A549 (cell line): ENCODE measurements around the gene RBM17. TPM values are rescaled to one million over a fixed set of nuclear protein-coding genes. Genes with fewer than 3 reads are reported as not detected.

ENCODE experiments used
- ATAC-seq, 2 experiments: fragments of 200-7000 bp in 1 of 2; fragments of >200 bp in 1 of 2; cut with Nextera tagmentation in 1 of 2; cut with Tn5 transposase in 1 of 2; 3 replicates each; pipeline versions ENCODE4 v1.8.0 to v1.9.1; 2018 to 2020; ENCODE audit warnings: mild to moderate bottlenecking in 1 of 2, moderate library complexity in 1 of 2
- CTCF ChIA-PET: fragments of 300-600 bp; sonication (Branson Sonifier 250); formaldehyde crosslinking; extraction: SDS; loops from one replicate; lab custom pipeline; 2021; ENCODE audit warnings: antibody characterized with exemption, inconsistent platforms; lab: Yijun Ruan, JAX
- POLR2A ChIA-PET: fragments of 350-600 bp; formaldehyde crosslinking; extraction: SDS; loops from one replicate; lab custom pipeline; 2021; ENCODE audit warnings: antibody characterized with exemption, inconsistent platforms; lab: Yijun Ruan, JAX
- DNase-seq, 2 experiments: peaks; one replicate each; pipeline versions ENCODE4 v3.0.0 to v3.0.0-alpha.2; 2011 to 2016; ENCODE audit warnings: low read depth in 1 of 2, low spot score in 1 of 2
- FAIRE-seq: peaks from 2 replicates; lab custom pipeline; 2011; peaks lifted over from hg19 to GRCh38; lab: Jason Lieb, UNC
- H3K27ac ChIP-seq, 2 experiments: fragments of >200 bp; sonication (Bioruptor Twin); formaldehyde crosslinking; 3 replicates each; pipeline ENCODE4 v1.5.1; 2016 to 2017
- H3K4me1 ChIP-seq: fragments of >200 bp; sonication (Bioruptor Twin); formaldehyde crosslinking; 3 replicates; pipeline ENCODE4 v1.6.1; 2016
- H3K4me2 ChIP-seq: fragments of >200 bp; sonication (Bioruptor Twin); formaldehyde crosslinking; 3 replicates; pipeline ENCODE4 v1.6.1; 2016
- H3K4me3 ChIP-seq: fragments of >200 bp; sonication (Bioruptor Twin); formaldehyde crosslinking; 3 replicates; pipeline ENCODE4 v1.5.1; 2016
- H3K9me3 ChIP-seq: fragments of >200 bp; sonication (Bioruptor Twin); formaldehyde crosslinking; 3 replicates; pipeline ENCODE4 v1.6.1; 2016
- BHLHE40 ChIP-seq: IDR thresholded peaks from 2 replicates; pipeline ENCODE4 v1.6.1; 2012; ENCODE audit warnings: low read depth, low read length, inconsistent platforms
- CBX2 ChIP-seq: fragments of 200-600 bp; sonication (generic); IDR thresholded peaks from 2 replicates; pipeline ENCODE4 v1.6.1; 2016; ENCODE audit warnings: low read depth, mild to moderate bottlenecking, borderline replicate concordance
- CBX8 ChIP-seq: fragments of 200-600 bp; sonication (generic); IDR thresholded peaks from 2 replicates; pipeline ENCODE4 v1.6.1; 2016
- CHD2 ChIP-seq: fragments of 150-350 bp; IDR thresholded peaks from 2 replicates; pipeline ENCODE4 v1.6.1; 2014; ENCODE audit warnings: low read length; ENCODE audit not compliant: partially characterized antibody
- CHD4 ChIP-seq: fragments of 200-600 bp; sonication (generic); IDR thresholded peaks from 2 replicates; pipeline ENCODE4 v1.6.1; 2016; ENCODE audit warnings: antibody characterized with exemption, mild to moderate bottlenecking, borderline replicate concordance
- EHF ChIP-seq: fragments of 250-450 bp; sonication (Bioruptor Pico); IDR thresholded peaks from 2 replicates; pipeline ENCODE4 v1.5.0; 2020; ENCODE audit warnings: mild to moderate bottlenecking
- EP300 ChIP-seq, 2 experiments: fragments of >200 bp; sonication (Bioruptor Twin); formaldehyde crosslinking; IDR thresholded peaks; 2 replicates in 1 of 2; 3 replicates in 1 of 2; pipeline ENCODE4 v1.6.1; 2016 to 2017
- ESRRA ChIP-seq: fragments of 150-350 bp; IDR thresholded peaks from 2 replicates; pipeline ENCODE4 v1.6.1; 2014; ENCODE audit warnings: mild to moderate bottlenecking, low read length, borderline replicate concordance
- FOSL2 ChIP-seq, 2 experiments: fragments of 450-650 bp in 1 of 2; fragments of >200 bp in 1 of 2; sonication (Bioruptor Twin) in 1 of 2; formaldehyde crosslinking; IDR thresholded peaks; 2 replicates each; pipeline versions ENCODE4 v1.5.0 to v1.6.1; 2016 to 2020; ENCODE audit warnings: mild to moderate bottlenecking in 1 of 2, moderate library complexity in 1 of 2
- FOXS1 ChIP-seq: fragments of 250-450 bp; sonication (Bioruptor Pico); IDR thresholded peaks from 2 replicates; pipeline ENCODE4 v1.5.0; 2020; ENCODE audit warnings: mild to moderate bottlenecking, moderate library complexity
- HEYL ChIP-seq: fragments of 250-450 bp; sonication (Bioruptor Pico); IDR thresholded peaks from 2 replicates; pipeline ENCODE4 v1.8.0; 2021; ENCODE audit warnings: mild to moderate bottlenecking, moderate library complexity
- HOXB13 ChIP-seq: fragments of 250-450 bp; sonication (Bioruptor Pico); IDR thresholded peaks from 2 replicates; pipeline ENCODE4 v1.5.0; 2020; ENCODE audit warnings: low read depth, mild to moderate bottlenecking, moderate library complexity
- HOXB5 ChIP-seq: fragments of 250-450 bp; sonication (Bioruptor Pico); IDR thresholded peaks from 2 replicates; pipeline ENCODE4 v1.5.0; 2020; ENCODE audit warnings: mild to moderate bottlenecking, moderate library complexity
- JUN ChIP-seq, 2 experiments: fragments of >200 bp; sonication (Bioruptor Twin); formaldehyde crosslinking; IDR thresholded peaks; 2 replicates in 1 of 2; 3 replicates in 1 of 2; pipeline ENCODE4 v1.6.1; 2016 to 2017
- KDM1A ChIP-seq: fragments of 200-600 bp; sonication (generic); IDR thresholded peaks from 2 replicates; pipeline ENCODE4 v1.6.1; 2016; ENCODE audit warnings: low read depth, mild to moderate bottlenecking
- KDM5A ChIP-seq: fragments of 200-600 bp; sonication (generic); IDR thresholded peaks from 2 replicates; pipeline ENCODE4 v1.6.1; 2016; ENCODE audit warnings: antibody characterized with exemption, mild to moderate bottlenecking
- MAZ ChIP-seq: fragments of 150-350 bp; IDR thresholded peaks from 2 replicates; pipeline ENCODE4 v1.6.1; 2014; ENCODE audit warnings: antibody characterized with exemption, low read depth, low read length, borderline replicate concordance
- MYC ChIP-seq: IDR thresholded peaks from 2 replicates; pipeline ENCODE4 v1.6.1; 2012; ENCODE audit warnings: mild to moderate bottlenecking, inconsistent platforms, low read length, improper control_type of control experiment, borderline replicate concordance
- NFE2L2 ChIP-seq: fragments of 150-350 bp; conservative IDR thresholded peaks from 2 replicates; pipeline ENCODE4 v1.6.1; 2014; ENCODE audit warnings: low read length
- NPAS2 ChIP-seq: fragments of 250-450 bp; sonication (Bioruptor Pico); IDR thresholded peaks from 2 replicates; pipeline ENCODE4 v1.8.0; 2022; ENCODE audit warnings: mild to moderate bottlenecking, moderate library complexity, borderline replicate concordance
- NR3C1 ChIP-seq: fragments of >200 bp; sonication (Bioruptor Twin); formaldehyde crosslinking; IDR thresholded peaks from 3 replicates; pipeline ENCODE4 v1.6.1; 2017
- POLR2A ChIP-seq: IDR thresholded peaks from 2 replicates; pipeline ENCODE4 v1.6.1; 2012; ENCODE audit warnings: mild to moderate bottlenecking, low read length
- POLR2AphosphoS2 ChIP-seq: conservative IDR thresholded peaks from 2 replicates; pipeline ENCODE4 v1.6.1; 2012; ENCODE audit warnings: low read length, improper control_type of control experiment, inconsistent platforms
- RARB ChIP-seq: fragments of 250-450 bp; sonication (Bioruptor Pico); IDR thresholded peaks from 2 replicates; pipeline ENCODE4 v1.8.0; 2021; ENCODE audit warnings: mild to moderate bottlenecking, moderate library complexity
- RCOR1 ChIP-seq: fragments of 150-350 bp; IDR thresholded peaks from 2 replicates; pipeline ENCODE4 v1.6.1; 2014; ENCODE audit warnings: antibody characterized with exemption, low read length, low read depth
- RNF2 ChIP-seq: fragments of 200-600 bp; sonication (generic); IDR thresholded peaks from 2 replicates; pipeline ENCODE4 v1.6.1; 2016; ENCODE audit warnings: low read depth, mild to moderate bottlenecking, antibody characterized with exemption, moderate library complexity, borderline replicate concordance
- SREBF2 ChIP-seq: fragments of 450-650 bp; IDR thresholded peaks from 2 replicates; pipeline ENCODE4 v1.6.1; 2014; ENCODE audit warnings: mild to moderate bottlenecking, moderate library complexity
- TP53 ChIP-seq: fragments of 250-450 bp; sonication (Bioruptor Pico); IDR thresholded peaks from 2 replicates; pipeline ENCODE4 v1.5.0; 2021; ENCODE audit warnings: mild to moderate bottlenecking, moderate library complexity
- ZC3H11A ChIP-seq: fragments of 450-650 bp; IDR thresholded peaks from 2 replicates; pipeline ENCODE4 v1.6.1; 2014; ENCODE audit warnings: antibody characterized with exemption, mild to moderate bottlenecking
- ZFP36 ChIP-seq: fragments of 450-650 bp; IDR thresholded peaks from 2 replicates; pipeline ENCODE4 v1.6.1; 2014; ENCODE audit warnings: borderline replicate concordance; ENCODE audit not compliant: partially characterized antibody
- ZNF302 ChIP-seq: fragments of 250-450 bp; sonication (Bioruptor Pico); IDR thresholded peaks from 2 replicates; pipeline ENCODE4 v1.9.0; 2021; ENCODE audit warnings: inconsistent platforms, mild to moderate bottlenecking, moderate library complexity
- ZSCAN20 ChIP-seq: fragments of 250-450 bp; sonication (Bioruptor Pico); IDR thresholded peaks from 2 replicates; pipeline ENCODE4 v1.8.0; 2022; ENCODE audit warnings: mild to moderate bottlenecking, moderate library complexity
- WGBS: methylation state at CpG from one replicate; pipeline ENCODE4 v1.1.6; 2017; ENCODE audit errors: missing lambda C conversion rate; 5-methylcytosine and 5-hydroxymethylcytosine counted together
- polyA plus RNA-seq, 4 experiments: library from polyadenylated mRNA; depleted of rRNA in 3 of 4; stranded (reverse); fragments of >200 nt; fragmentation: RNase III in 1 of 4; extraction: RNeasy Plus Mini Kit Qiagen cat#74134 plus additional on column Dnase treatment in 1 of 4; gene quantifications; 2 replicates in 3 of 4; 3 replicates in 1 of 4; pipeline ENCODE4 v1.2.3, GENCODE V29; 2011 to 2017
- TF ChIP-seq, protein P1 (sequence below): fragments of >200 bp; sonication (Bioruptor Twin); formaldehyde crosslinking; IDR thresholded peaks from 3 replicates; pipeline ENCODE4 v1.6.1; 2016
- TF ChIP-seq, protein P2 (sequence below): IDR thresholded peaks from 2 replicates; pipeline ENCODE4 v1.6.1; 2012
- TF ChIP-seq, protein P3 (sequence below): fragments of >200 bp; sonication (Bioruptor Twin); formaldehyde crosslinking; IDR thresholded peaks from 2 replicates; pipeline ENCODE4 v1.6.1; 2016
- TF ChIP-seq, protein P4 (sequence below): fragments of 450-650 bp; IDR thresholded peaks from 2 replicates; pipeline ENCODE4 v1.6.1; 2014; ENCODE audit warnings: antibody characterized with exemption
- TF ChIP-seq, protein P5 (sequence below): IDR thresholded peaks from 2 replicates; pipeline ENCODE4 v1.6.1; 2012; ENCODE audit warnings: low read depth, borderline replicate concordance

RBM17 gene
- polyA plus RNA-seq, 2 of the 4 experiments (the other 2 are of a cell fraction) = 75.2 to 121 TPM

DNA sequence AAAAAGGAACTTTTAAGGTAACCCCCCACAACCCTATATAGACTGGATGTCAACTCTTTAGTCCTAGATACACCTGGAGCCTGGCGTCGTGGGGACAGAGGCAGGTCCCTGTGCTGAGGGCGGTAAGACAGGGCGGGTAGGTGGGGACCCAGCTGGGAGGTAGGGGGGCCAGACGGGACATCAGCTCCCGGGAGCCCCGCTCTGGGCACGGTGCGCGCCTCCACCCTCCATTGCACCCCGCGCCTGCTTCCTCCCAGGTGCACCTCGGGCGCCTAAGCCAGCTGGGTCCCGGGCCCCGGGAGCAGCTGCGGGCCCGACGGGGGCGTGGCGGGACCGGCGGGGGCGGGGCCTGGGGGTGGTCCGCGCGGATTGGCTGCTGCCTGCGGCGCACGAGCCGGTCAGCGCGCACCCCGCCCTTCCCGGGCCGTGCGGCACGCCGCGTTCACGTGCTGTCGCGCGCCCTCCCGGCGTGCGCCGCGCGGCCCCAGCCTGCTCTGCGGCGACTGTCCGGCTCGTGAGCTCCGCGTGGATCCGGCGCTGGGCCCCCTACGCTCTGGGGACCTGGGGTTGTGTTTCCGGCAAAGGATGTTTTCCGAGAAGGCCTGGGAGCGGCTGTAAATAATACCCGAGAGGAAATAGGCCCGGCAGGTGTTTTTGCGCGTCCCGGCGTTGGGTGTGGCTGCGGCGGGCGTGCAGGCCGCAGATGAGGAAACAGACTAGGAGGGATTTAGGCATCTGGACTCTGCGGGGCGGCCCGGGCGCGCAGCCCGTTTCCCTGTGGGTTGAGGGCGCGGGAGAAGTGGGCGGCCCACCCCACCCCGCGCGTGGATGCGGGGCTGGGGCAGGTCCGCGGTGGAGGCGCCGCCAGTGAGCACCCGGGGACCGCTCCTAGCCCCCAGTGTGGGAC, 74.8 kb downstream of the RBM17 start:
- FAIRE-seq = no peak
- peak overlapping the region; percentile 93 for H3K4me2 ChIP-seq
- H3K27ac ChIP-seq = peak overlapping the region; percentile 87 to 94
- CTCF ChIA-PET = interaction anchor here (0.7 to 2.7 kb wide), 7 partner anchors 12 to 243 kb away, joined by 3 to 15 read pairs (median 6); partner anchors contain the start of gene PFKFB3
- H3K4me1 ChIP-seq = peaks cover 16% of the 10 kb centered on the region; the same call in 1 of the 3 replicates
- peak; percentile 80 to 89 for DNase-seq
- 15% methylated on average over 19 of the region's 91 CpGs for WGBS
- POLR2A ChIA-PET = interaction anchor here (0.6 to 1.7 kb wide), 12 partner anchors 9 to 446 kb away, joined by 3 to 25 read pairs (median 4); partner anchors contain the start of genes ANKRD16, FBH1, GDI2 and PFKFB3
- peak overlapping the region; percentile 100 for H3K4me3 ChIP-seq
- peak; percentile 97 to 99 for ATAC-seq
- H3K9me3 ChIP-seq = no peaks in the 10 kb centered on the region
- no peak for TF ChIP-seq ESRRA
- TF ChIP-seq, protein P1, sequence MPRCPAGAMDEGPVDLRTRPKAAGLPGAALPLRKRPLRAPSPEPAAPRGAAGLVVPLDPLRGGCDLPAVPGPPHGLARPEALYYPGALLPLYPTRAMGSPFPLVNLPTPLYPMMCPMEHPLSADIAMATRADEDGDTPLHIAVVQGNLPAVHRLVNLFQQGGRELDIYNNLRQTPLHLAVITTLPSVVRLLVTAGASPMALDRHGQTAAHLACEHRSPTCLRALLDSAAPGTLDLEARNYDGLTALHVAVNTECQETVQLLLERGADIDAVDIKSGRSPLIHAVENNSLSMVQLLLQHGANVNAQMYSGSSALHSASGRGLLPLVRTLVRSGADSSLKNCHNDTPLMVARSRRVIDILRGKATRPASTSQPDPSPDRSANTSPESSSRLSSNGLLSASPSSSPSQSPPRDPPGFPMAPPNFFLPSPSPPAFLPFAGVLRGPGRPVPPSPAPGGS = peak; percentile 72; the same call in 1 of the 3 replicates
- TF ChIP-seq RNF2 = peak; percentile 86; the same call in 1 of the 2 replicates
- TF ChIP-seq HEYL (CRISPR knock-in tag) = peak; percentile 65; the same call in 1 of the 2 replicates
- no peak for TF ChIP-seq CHD4
- peak; percentile 46 to 75; a peak in 3 of 5 replicates for TF ChIP-seq JUN (IDR thresholded peaks at IDR 0.05)
- no peak for TF ChIP-seq ZNF302 (CRISPR knock-in tag)
- 0 out of 2 replicates have a peak, but pooled peaks have one; percentile 32 for TF ChIP-seq KDM5A
- no peak for TF ChIP-seq POLR2AphosphoS2
- peak; percentile 67; the same call in 1 of the 2 replicates for TF ChIP-seq EHF (CRISPR knock-in tag)
- no peak for TF ChIP-seq SREBF2
- no peak for TF ChIP-seq ZC3H11A
- TF ChIP-seq NPAS2 = peak; percentile 83; the same call in 1 of the 2 replicates
- TF ChIP-seq HOXB5 (CRISPR knock-in tag) = peak; percentile 93
- no peak for TF ChIP-seq ZFP36
- TF ChIP-seq, protein P2, sequence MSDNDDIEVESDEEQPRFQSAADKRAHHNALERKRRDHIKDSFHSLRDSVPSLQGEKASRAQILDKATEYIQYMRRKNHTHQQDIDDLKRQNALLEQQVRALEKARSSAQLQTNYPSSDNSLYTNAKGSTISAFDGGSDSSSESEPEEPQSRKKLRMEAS = peak; percentile 99
- 0 out of 2 replicates have a peak, but pooled peaks have one; percentile 19 for TF ChIP-seq RARB (CRISPR knock-in tag)
- no peak for TF ChIP-seq RCOR1
- TF ChIP-seq BHLHE40 = peak; percentile 98
- peak; percentile 61 for TF ChIP-seq POLR2A
- no peak for TF ChIP-seq NFE2L2
- no peak for TF ChIP-seq CBX8
- peak; percentile 79; the same call in 1 of the 2 replicates for TF ChIP-seq TP53 (CRISPR knock-in tag)
- peak; percentile 59; the same call in 1 of the 2 replicates for TF ChIP-seq FOXS1 (CRISPR knock-in tag)
- TF ChIP-seq KDM1A = no peak
- TF ChIP-seq ZSCAN20 = no peak
- TF ChIP-seq FOSL2 (IDR thresholded peaks at IDR 0.05) = no peak
- TF ChIP-seq FOSL2 (CRISPR knock-in tag; IDR thresholded peaks at IDR 0.05) = no peak
- peak; percentile 84; the same call in 1 of the 2 replicates for TF ChIP-seq MYC
- TF ChIP-seq, protein P3, sequence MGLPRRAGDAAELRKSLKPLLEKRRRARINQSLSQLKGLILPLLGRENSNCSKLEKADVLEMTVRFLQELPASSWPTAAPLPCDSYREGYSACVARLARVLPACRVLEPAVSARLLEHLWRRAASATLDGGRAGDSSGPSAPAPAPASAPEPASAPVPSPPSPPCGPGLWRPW = no peak
- TF ChIP-seq CBX2 = no peak
- TF ChIP-seq, protein P4, sequence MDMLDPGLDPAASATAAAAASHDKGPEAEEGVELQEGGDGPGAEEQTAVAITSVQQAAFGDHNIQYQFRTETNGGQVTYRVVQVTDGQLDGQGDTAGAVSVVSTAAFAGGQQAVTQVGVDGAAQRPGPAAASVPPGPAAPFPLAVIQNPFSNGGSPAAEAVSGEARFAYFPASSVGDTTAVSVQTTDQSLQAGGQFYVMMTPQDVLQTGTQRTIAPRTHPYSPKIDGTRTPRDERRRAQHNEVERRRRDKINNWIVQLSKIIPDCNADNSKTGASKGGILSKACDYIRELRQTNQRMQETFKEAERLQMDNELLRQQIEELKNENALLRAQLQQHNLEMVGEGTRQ = peak; percentile 19
- no peak for TF ChIP-seq NR3C1
- TF ChIP-seq EP300 (IDR thresholded peaks at IDR 0.05) = no peak
- TF ChIP-seq, protein P5, sequence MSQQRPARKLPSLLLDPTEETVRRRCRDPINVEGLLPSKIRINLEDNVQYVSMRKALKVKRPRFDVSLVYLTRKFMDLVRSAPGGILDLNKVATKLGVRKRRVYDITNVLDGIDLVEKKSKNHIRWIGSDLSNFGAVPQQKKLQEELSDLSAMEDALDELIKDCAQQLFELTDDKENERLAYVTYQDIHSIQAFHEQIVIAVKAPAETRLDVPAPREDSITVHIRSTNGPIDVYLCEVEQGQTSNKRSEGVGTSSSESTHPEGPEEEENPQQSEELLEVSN = peak; percentile 95
- no peak for TF ChIP-seq CHD2
- TF ChIP-seq HOXB13 = peak; percentile 80
- no peak for TF ChIP-seq MAZ
